Panc1 (cell line): ENCODE results near the gene ARHGEF17.

Experiments used
- CTCF ChIP-seq: fragments of 450-650 bp; IDR thresholded peaks from 2 replicates; pipeline ENCODE4 v1.5.1; 2017; ENCODE audit warnings: mild to moderate bottlenecking
- POLR2AphosphoS5 ChIP-seq: IDR thresholded peaks from 2 replicates; pipeline ENCODE4 v1.6.1; 2012; ENCODE audit warnings: mild to moderate bottlenecking, low read depth, low read length, moderate library complexity
- REST ChIP-seq, 2 experiments: IDR thresholded peaks; 2 replicates each; pipeline ENCODE4 v1.6.1; 2011 to 2012; ENCODE audit warnings: low read depth in 2 of 2, control low read depth in 1 of 2, low read length in 1 of 2, mild to moderate bottlenecking in 1 of 2, moderate library complexity in 1 of 2; ENCODE audit not compliant: insufficient read depth in 1 of 2
- SIN3A ChIP-seq: IDR thresholded peaks from 2 replicates; pipeline ENCODE4 v1.6.1; 2012; ENCODE audit warnings: low read depth, mild to moderate bottlenecking, low read length, moderate library complexity, borderline replicate concordance; ENCODE audit not compliant: insufficient read depth
- TCF7L2 ChIP-seq: IDR thresholded peaks from 2 replicates; pipeline ENCODE4 v1.6.1; 2011; ENCODE audit warnings: mild to moderate bottlenecking, low read depth, low read length, inconsistent platforms

- no peak for TF ChIP-seq CTCF
- no peak for TF ChIP-seq POLR2AphosphoS5
- no peak for TF ChIP-seq REST (IDR thresholded peaks at IDR 0.05; ENCODE audit: insufficient read depth in 1 of 2, low read depth in 2 of 2, low read length in 1 of 2)
- no peak for TF ChIP-seq TCF7L2
- no peak for TF ChIP-seq SIN3A
These were observed 73.5 kb downstream of the ARHGEF17 start for GRCh38 chr11:73381589-73381988.
